PC-9 (cell line): ENCODE results near the gene SSBP2.

Experiments used
- CTCF ChIP-seq: fragments of 200-600 bp; sonication (generic); conservative IDR thresholded peaks from 2 replicates; pipeline ENCODE4 v1.6.1; 2017; ENCODE audit warnings: mixed run types, antibody characterized with exemption, mild to moderate bottlenecking, moderate library complexity
- EZH2 ChIP-seq: fragments of 200-600 bp; sonication (generic); IDR thresholded peaks from 2 replicates; pipeline ENCODE4 v1.8.0; 2017; ENCODE audit warnings: antibody characterized with exemption, low read depth

DNA sequence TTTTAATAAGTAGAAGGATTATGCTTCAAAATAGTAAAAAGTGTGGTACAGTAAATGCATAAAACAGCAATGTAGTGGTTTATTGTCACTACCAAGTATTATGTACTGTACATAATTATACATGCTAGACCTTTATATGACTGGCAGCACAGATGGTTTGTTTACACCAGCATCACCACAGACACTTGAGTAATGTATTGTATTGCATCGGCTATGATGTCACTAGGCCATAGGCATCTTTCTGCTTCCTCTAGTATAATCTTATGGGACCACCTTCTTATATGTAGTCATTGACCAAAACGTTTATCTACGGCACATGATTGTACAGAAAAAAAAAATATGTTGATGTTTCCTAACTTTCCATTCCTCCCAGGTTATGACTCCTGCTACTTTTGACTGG is 31.9 kb upstream of the SSBP2 start:
- TF ChIP-seq CTCF (no peak), EZH2 (no peak)
